ENCODE measurements around the gene PANX3. TPM values are rescaled to one million over a fixed set of nuclear protein-coding genes. Genes with fewer than 3 reads are reported as not detected.

Gene PANX3
- total RNA-seq, 2 experiments from 2014 or later = not detected

GRCh38 chr11:124633355-124633754 is 22.1 kb downstream of the PANX3 start:
- Histone ChIP-seq H3K4me1 (ENCODE audit: insufficient read depth, low read length) (no peaks in the 10 kb centered on the region), H3K36me3 (ENCODE audit: insufficient read depth, low read length) (peaks cover 74% of the 10 kb centered on the region), H3K27ac (ENCODE audit: low read depth in 1 of 2, low read length in 2 of 2) (no peak overlapping the region), H3K9me3 (ENCODE audit: control insufficient read depth in 1 of 2, insufficient read depth in 1 of 2, low read length in 2 of 2) (no peaks in the 10 kb centered on the region), H3K4me3 (ENCODE audit: low read length) (no peak overlapping the region), H3K27me3 (ENCODE audit: control insufficient read depth in 1 of 2, insufficient read depth in 2 of 2, low read length in 2 of 2) (no peaks in the 10 kb centered on the region)
- Mint-ChIP-seq H3K4me1 (ENCODE audit: low read depth) (no peaks in the 10 kb centered on the region), H3K36me3 (ENCODE audit: low read depth) (peaks cover 89% of the 10 kb centered on the region), H3K27me3 (no peaks in the 10 kb centered on the region), H3K27ac (no peak overlapping the region), H3K4me3 (no peak overlapping the region), H3K9me3 (no peaks in the 10 kb centered on the region)
- intact Hi-C loops (cut with DNase I, micrococcal nuclease) = no loop called here
- TF ChIP-seq CTCF (IDR thresholded peaks at IDR 0.05) = no peak
- POLR2A ChIA-PET = no interaction called here
- CTCF ChIA-PET = no interaction called here
- ATAC-seq (ENCODE audit: poor library complexity) (no peak), DNase-seq (no peak)

GRCh38 chr11:124635932-124636331 is 24.7 kb downstream of the PANX3 start:
- intact Hi-C loops (cut with DNase I, micrococcal nuclease) = no loop called here
- no peaks in the 10 kb centered on the region for H3K9me3 Mint-ChIP-seq
- no peak overlapping the region for H3K27ac Mint-ChIP-seq
- Histone ChIP-seq H3K4me1 (ENCODE audit: insufficient read depth, low read length) (no peaks in the 10 kb centered on the region), H3K4me3 (ENCODE audit: low read length) (no peak overlapping the region), H3K27ac (ENCODE audit: low read depth in 1 of 2, low read length in 2 of 2) (no peak overlapping the region), H3K9me3 (ENCODE audit: control insufficient read depth in 1 of 2, insufficient read depth in 1 of 2, low read length in 2 of 2) (no peaks in the 10 kb centered on the region), H3K27me3 (ENCODE audit: control insufficient read depth in 1 of 2, insufficient read depth in 2 of 2, low read length in 2 of 2) (no peaks in the 10 kb centered on the region), H3K36me3 (ENCODE audit: insufficient read depth, low read length) (peaks cover 60% of the 10 kb centered on the region)
- ATAC-seq (ENCODE audit: poor library complexity) (no peak), DNase-seq (no peak)
- no peaks in the 10 kb centered on the region for H3K4me1 Mint-ChIP-seq (ENCODE audit: low read depth)
- no peak for TF ChIP-seq CTCF (IDR thresholded peaks at IDR 0.05)
- H3K27me3 Mint-ChIP-seq = no peaks in the 10 kb centered on the region
- peaks cover 74% of the 10 kb centered on the region for H3K36me3 Mint-ChIP-seq (ENCODE audit: low read depth)
- CTCF ChIA-PET = no interaction called here
- POLR2A ChIA-PET = interaction anchor here (0.7 kb wide), 1 partner anchor 471 kb away, joined by 3 read pairs; no protein-coding TSS in a partner anchor
- no peak overlapping the region for H3K4me3 Mint-ChIP-seq

- ChIA-PET CTCF (interaction anchor here (0.9 kb wide), 1 partner anchor 12 kb away, joined by 3 read pairs; no protein-coding TSS in a partner anchor), POLR2A (no interaction called here)
- Mint-ChIP-seq H3K36me3 (ENCODE audit: low read depth) (peaks cover 49% of the 10 kb centered on the region), H3K4me3 (no peak overlapping the region), H3K9me3 (no peaks in the 10 kb centered on the region), H3K4me1 (ENCODE audit: low read depth) (no peaks in the 10 kb centered on the region), H3K27ac (no peak overlapping the region), H3K27me3 (no peaks in the 10 kb centered on the region)
- TF ChIP-seq CTCF (IDR thresholded peaks at IDR 0.05) = no peak
- no peaks in the 10 kb centered on the region for H3K27me3 ChIP-seq (ENCODE audit: control insufficient read depth in 1 of 2, insufficient read depth in 2 of 2, low read length in 2 of 2)
- DNase-seq (no peak), ATAC-seq (ENCODE audit: poor library complexity) (no peak)
- no peaks in the 10 kb centered on the region for H3K9me3 ChIP-seq (ENCODE audit: control insufficient read depth in 1 of 2, insufficient read depth in 1 of 2, low read length in 2 of 2)
- H3K4me3 ChIP-seq (ENCODE audit: low read length) = no peak overlapping the region
- intact Hi-C loops (cut with DNase I, micrococcal nuclease) = no loop called here
- H3K4me1 ChIP-seq (ENCODE audit: insufficient read depth, low read length) = no peaks in the 10 kb centered on the region
- H3K27ac ChIP-seq (ENCODE audit: low read depth in 1 of 2, low read length in 2 of 2) = no peak overlapping the region
- H3K36me3 ChIP-seq (ENCODE audit: insufficient read depth, low read length) = peaks cover 34% of the 10 kb centered on the region
Measured at GRCh38 chr11:124638500-124638899, 27.3 kb downstream of the PANX3 start.

All from CD4-positive, alpha-beta T cell (primary cell).